Endothelial cell of umbilical vein (primary cell): ENCODE data around the gene HDDC2.

Source experiments
- POLR2A ChIP-seq: IDR thresholded peaks from 2 replicates; pipeline ENCODE4 v1.6.1; 2012; ENCODE audit warnings: low read depth, mild to moderate bottlenecking, control low read depth, low read length
- TF ChIP-seq, protein P1 (sequence below), 2 donors: IDR thresholded peaks; 1 replicate in 1 of 2; 2 replicates in 1 of 2; pipeline ENCODE4 v1.5.1; 2011; ENCODE audit warnings: low read length in 2 of 2, mild to moderate bottlenecking in 2 of 2, moderate library complexity in 2 of 2, control low read depth in 1 of 2, inconsistent platforms in 1 of 2, low read depth in 1 of 2; ENCODE audit not compliant: insufficient read depth in 1 of 2; ENCODE audit errors: extremely low read depth in 1 of 2

- no peak for TF ChIP-seq POLR2A
- TF ChIP-seq, protein P1, sequence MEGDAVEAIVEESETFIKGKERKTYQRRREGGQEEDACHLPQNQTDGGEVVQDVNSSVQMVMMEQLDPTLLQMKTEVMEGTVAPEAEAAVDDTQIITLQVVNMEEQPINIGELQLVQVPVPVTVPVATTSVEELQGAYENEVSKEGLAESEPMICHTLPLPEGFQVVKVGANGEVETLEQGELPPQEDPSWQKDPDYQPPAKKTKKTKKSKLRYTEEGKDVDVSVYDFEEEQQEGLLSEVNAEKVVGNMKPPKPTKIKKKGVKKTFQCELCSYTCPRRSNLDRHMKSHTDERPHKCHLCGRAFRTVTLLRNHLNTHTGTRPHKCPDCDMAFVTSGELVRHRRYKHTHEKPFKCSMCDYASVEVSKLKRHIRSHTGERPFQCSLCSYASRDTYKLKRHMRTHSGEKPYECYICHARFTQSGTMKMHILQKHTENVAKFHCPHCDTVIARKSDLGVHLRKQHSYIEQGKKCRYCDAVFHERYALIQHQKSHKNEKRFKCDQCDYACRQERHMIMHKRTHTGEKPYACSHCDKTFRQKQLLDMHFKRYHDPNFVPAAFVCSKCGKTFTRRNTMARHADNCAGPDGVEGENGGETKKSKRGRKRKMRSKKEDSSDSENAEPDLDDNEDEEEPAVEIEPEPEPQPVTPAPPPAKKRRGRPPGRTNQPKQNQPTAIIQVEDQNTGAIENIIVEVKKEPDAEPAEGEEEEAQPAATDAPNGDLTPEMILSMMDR (IDR thresholded peaks at IDR 0.05; ENCODE audit: extremely low read depth in 1 of 2, insufficient read depth in 1 of 2, low read depth in 1 of 2, low read length in 2 of 2): no peak
These were observed 39.7 kb upstream of the HDDC2 start for GRCh38 chr6:125341460-125341859.
